Right cardiac atrium (tissue), 5 donors: ENCODE data around the gene COL6A2. TPM values are rescaled to one million over a fixed set of nuclear protein-coding genes. Genes with fewer than 3 reads are reported as not detected.
A peak's percentile ranks its signal among the peaks of the same experiment; 100 is the strongest.
"Not testable (repeated sequence)": the region's sequence is repeated elsewhere in the genome, so short reads cannot be mapped to it uniquely, and the experiment has no call there.

Experiments used
- ATAC-seq, 2 donors: fragments of 200-7000 bp; cut with Tn5 transposase; one replicate each; pipeline versions ENCODE4 v1.8.0 to v1.9.1; 2020; ENCODE audit warnings: moderate library complexity in 2 of 2, mild to moderate bottlenecking in 1 of 2
- DNase-seq, 3 donors: peaks; one replicate each; pipeline ENCODE4 v3.0.0-alpha.2; 2020
- H3K27ac ChIP-seq: one replicate; pipeline ENCODE4 v1.5.1; 2013; ENCODE audit warnings: mild to moderate bottlenecking, low read length, control low read depth, moderate library complexity
- H3K27me3 ChIP-seq: one replicate; pipeline ENCODE4 v1.6.1; 2013; ENCODE audit not compliant: control insufficient read depth, insufficient read depth
- H3K4me1 ChIP-seq: one replicate; pipeline ENCODE4 v1.6.1; 2013; ENCODE audit warnings: low read length; ENCODE audit not compliant: control insufficient read depth, insufficient read depth
- H3K4me3 ChIP-seq: one replicate; pipeline ENCODE4 v1.5.1; 2013; ENCODE audit warnings: low read length, control low read depth
- H3K9me3 ChIP-seq: one replicate; pipeline ENCODE4 v1.6.1; 2013; ENCODE audit warnings: low read length; ENCODE audit not compliant: control insufficient read depth
- WGBS: extraction: QIAGEN DNeasy Blood & Tissue Kit; methylation state at CpG from one replicate; pipeline ENCODE4 v1.1.7; 2013; 5-methylcytosine and 5-hydroxymethylcytosine counted together
- intact Hi-C, 4 donors: fragments of 100-400 bp; cut with DNase I; formaldehyde crosslinking; loops; one replicate each; pipeline versions ENCODE4 v1.11.0 to v1.14.0; 2022 to 2023
- polyA plus RNA-seq: library from polyadenylated mRNA; stranded (reverse); fragments of 200-250 nt; gene quantifications from one replicate; pipeline ENCODE4 v1.2.3, GENCODE V29; 2013
- total RNA-seq, 4 donors: library from RNA; stranded (reverse); fragmentation: NEBNext Ultra II Directional; extraction: Animal tissue kit (Norgen Biotek cat#: 25700); gene quantifications; one replicate each; pipeline ENCODE4 v1.2.1, GENCODE V29; 2021
- donor health status: healthy with polysubstance abuse.
- donor health status: DM: no; HTN: yes; CAD: no.
- donor health status: DM: no; HTN: no; CAD: no.
- donor health status: DM: no; HTN: yes; CAD: no; lungs with severe emphysema.
- donor health status: DM: yes; HTN: yes; CAD: no.

The COL6A2 gene
- total and polyA plus RNA-seq, 5 donors = 198 to 323 (median 226) TPM

GRCh38 chr21:46130831-46131587 is 33.1 kb downstream of the COL6A2 start:
- Histone ChIP-seq H3K27me3 (no peaks in the 10 kb centered on the region), H3K4me3 (no peak overlapping the region), H3K27ac (no peak overlapping the region), H3K4me1 (no peaks in the 10 kb centered on the region), H3K9me3 (no peaks in the 10 kb centered on the region)
- peak; percentile 52 to 77 (median 60) for DNase-seq
- WGBS = 61% methylated on average over 22 of the region's 22 CpGs
- peak; percentile 6 to 12 for ATAC-seq
- intact Hi-C loops = no loop called here

GRCh38 chr21:46131588-46131837 is 33.6 kb downstream of the COL6A2 start:
- ATAC-seq = peak; percentile 1 to 3
- no peaks in the 10 kb centered on the region for H3K9me3 ChIP-seq
- DNase-seq = peak in 1 of 3 donors; percentile 54
- H3K27me3 ChIP-seq = no peaks in the 10 kb centered on the region
- 89% methylated on average over 4 of the region's 4 CpGs for WGBS
- H3K4me1 ChIP-seq = no peaks in the 10 kb centered on the region
- no peak overlapping the region for H3K4me3 ChIP-seq
- intact Hi-C loops = no loop called here
- no peak overlapping the region for H3K27ac ChIP-seq

GRCh38 chr21:46131838-46132651 is 34.1 kb downstream of the COL6A2 start:
- no peaks in the 10 kb centered on the region for H3K9me3 ChIP-seq
- ATAC-seq (peak; percentile 2 to 8), DNase-seq (peak in 2 of 3 donors; percentile 58 to 75)
- no peaks in the 10 kb centered on the region for H3K27me3 ChIP-seq
- no peak overlapping the region for H3K4me3 ChIP-seq
- H3K27ac ChIP-seq = no peak overlapping the region
- H3K4me1 ChIP-seq = no peaks in the 10 kb centered on the region
- 95% methylated on average over 85 of the region's 85 CpGs for WGBS
- intact Hi-C loops = no loop called here

GRCh38 chr21:46135782-46136395 is 38.0 kb downstream of the COL6A2 start:
- Histone ChIP-seq H3K27ac (no peak overlapping the region), H3K27me3 (no peaks in the 10 kb centered on the region), H3K4me3 (no peak overlapping the region), H3K4me1 (no peaks in the 10 kb centered on the region), H3K9me3 (no peaks in the 10 kb centered on the region)
- intact Hi-C loops = no loop called here
- peak in 1 of 3 donors; percentile 53 for DNase-seq
- 66% methylated on average over 7 of the region's 7 CpGs for WGBS
- no peak for ATAC-seq

- peak in 2 of 3 donors; percentile 42 to 52 for DNase-seq
- Histone ChIP-seq H3K4me3 (no peak overlapping the region), H3K27ac (no peak overlapping the region), H3K9me3 (no peaks in the 10 kb centered on the region), H3K4me1 (no peaks in the 10 kb centered on the region), H3K27me3 (no peaks in the 10 kb centered on the region)
- 78% methylated on average over 22 of the region's 22 CpGs for WGBS
- intact Hi-C loops = no loop called here
- no peak for ATAC-seq
Measured at GRCh38 chr21:46136739-46137349, 38.9 kb downstream of the COL6A2 start.

GRCh38 chr21:46137908-46138307 is 40.0 kb downstream of the COL6A2 start:
- Histone ChIP-seq H3K27ac (no peak overlapping the region), H3K27me3 (no peaks in the 10 kb centered on the region), H3K4me3 (no peak overlapping the region), H3K9me3 (no peaks in the 10 kb centered on the region), H3K4me1 (no peaks in the 10 kb centered on the region)
- DNase-seq = peak in 2 of 3 donors; percentile 10 to 15
- intact Hi-C loops = no loop called here
- WGBS = 73% methylated on average over 7 of the region's 7 CpGs
- no peak for ATAC-seq

- 87% methylated on average over 28 of the region's 28 CpGs for WGBS
- intact Hi-C loops = no loop called here
- no peak overlapping the region for H3K27ac ChIP-seq
- no peaks in the 10 kb centered on the region for H3K27me3 ChIP-seq
- H3K4me3 ChIP-seq = no peak overlapping the region
- no peaks in the 10 kb centered on the region for H3K4me1 ChIP-seq
- H3K9me3 ChIP-seq = no peaks in the 10 kb centered on the region
- peak in 2 of 3 donors; percentile 43 to 53 for DNase-seq
- no peak for ATAC-seq
Measured at GRCh38 chr21:46138383-46138970, 40.6 kb downstream of the COL6A2 start.

GRCh38 chr21:46139686-46140085 is 41.8 kb downstream of the COL6A2 start:
- DNase-seq (peak in 2 of 3 donors; percentile 8 to 39), ATAC-seq (no peak)
- Histone ChIP-seq H3K4me1 (no peaks in the 10 kb centered on the region), H3K4me3 (no peak overlapping the region), H3K27ac (no peak overlapping the region), H3K27me3 (no peaks in the 10 kb centered on the region), H3K9me3 (no peaks in the 10 kb centered on the region)
- WGBS = 92% methylated on average over 15 of the region's 15 CpGs
- intact Hi-C loops = loop anchor here in 1 of 4 donors (10.0 kb wide), 1 partner anchor 95 kb away; no protein-coding TSS in a partner anchor

GRCh38 chr21:46140352-46141003 is 42.6 kb downstream of the COL6A2 start:
- H3K27me3 ChIP-seq, H3K27ac ChIP-seq, H3K4me1 ChIP-seq, ATAC-seq, H3K9me3 ChIP-seq, H3K4me3 ChIP-seq: not testable (repeated sequence)
- peak in 2 of 3 donors; percentile 2 to 4 for DNase-seq
- intact Hi-C loops = loop anchor here in 1 of 4 donors (10.0 kb wide), 1 partner anchor 94 kb away; no protein-coding TSS in a partner anchor
- WGBS = 73% methylated on average over 29 of the region's 29 CpGs
